ENCODE data around the gene IQCH.

DNA sequence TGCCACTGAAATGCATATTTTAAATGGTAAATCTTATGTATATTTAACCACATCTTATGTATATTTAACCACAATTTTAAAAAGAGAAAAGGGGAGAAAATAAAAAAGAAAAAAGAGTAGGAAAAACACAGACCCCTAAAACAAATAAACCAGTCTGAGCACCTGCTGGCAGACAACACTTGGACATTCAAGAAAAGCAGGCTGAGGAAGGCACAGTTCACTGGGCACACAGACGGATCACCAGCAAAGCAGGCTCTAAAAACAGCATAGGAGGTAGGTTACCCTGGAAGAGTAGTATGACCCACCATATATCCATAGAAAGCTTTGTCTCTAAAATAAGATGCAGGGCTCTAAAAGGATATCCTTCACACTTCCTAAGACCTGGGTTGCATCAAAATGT lies 27.2 kb upstream of the IQCH start:
- no peak for TF ChIP-seq EZH2phosphoT487 (IDR thresholded peaks at IDR 0.05; ENCODE audit: borderline replicate concordance, low read length)
- TF ChIP-seq, protein P1, sequence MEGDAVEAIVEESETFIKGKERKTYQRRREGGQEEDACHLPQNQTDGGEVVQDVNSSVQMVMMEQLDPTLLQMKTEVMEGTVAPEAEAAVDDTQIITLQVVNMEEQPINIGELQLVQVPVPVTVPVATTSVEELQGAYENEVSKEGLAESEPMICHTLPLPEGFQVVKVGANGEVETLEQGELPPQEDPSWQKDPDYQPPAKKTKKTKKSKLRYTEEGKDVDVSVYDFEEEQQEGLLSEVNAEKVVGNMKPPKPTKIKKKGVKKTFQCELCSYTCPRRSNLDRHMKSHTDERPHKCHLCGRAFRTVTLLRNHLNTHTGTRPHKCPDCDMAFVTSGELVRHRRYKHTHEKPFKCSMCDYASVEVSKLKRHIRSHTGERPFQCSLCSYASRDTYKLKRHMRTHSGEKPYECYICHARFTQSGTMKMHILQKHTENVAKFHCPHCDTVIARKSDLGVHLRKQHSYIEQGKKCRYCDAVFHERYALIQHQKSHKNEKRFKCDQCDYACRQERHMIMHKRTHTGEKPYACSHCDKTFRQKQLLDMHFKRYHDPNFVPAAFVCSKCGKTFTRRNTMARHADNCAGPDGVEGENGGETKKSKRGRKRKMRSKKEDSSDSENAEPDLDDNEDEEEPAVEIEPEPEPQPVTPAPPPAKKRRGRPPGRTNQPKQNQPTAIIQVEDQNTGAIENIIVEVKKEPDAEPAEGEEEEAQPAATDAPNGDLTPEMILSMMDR (conservative IDR thresholded peaks at IDR 0.05; ENCODE audit: low read depth, low read length) = no peak
- no peak for TF ChIP-seq EZH2 (IDR thresholded peaks at IDR 0.05; ENCODE audit: low read length, unreplicated experiment)

Data from PC-3 (cell line).